Psoas muscle (tissue), 8 donors: ENCODE measurements around the gene CR1. TPM values are rescaled to one million over a fixed set of nuclear protein-coding genes. Genes with fewer than 3 reads are reported as not detected.
"Not testable (repeated sequence)": the region's sequence is repeated elsewhere in the genome, so short reads cannot be mapped to it uniquely, and the experiment has no call there.

Source experiments
- ATAC-seq, 4 donors: fragments of 200-7000 bp; cut with Tn5 transposase; one replicate each; pipeline ENCODE4 v1.9.1; 2020; ENCODE audit warnings: moderate library complexity in 3 of 4, mild to moderate bottlenecking in 2 of 4
- DNase-seq, 2 donors: peaks; one replicate each; pipeline ENCODE4 v3.0.0-alpha.2; 2020
- H3K27ac ChIP-seq: fragments of 200-600 bp; one replicate; pipeline ENCODE4 v1.8.0; 2022
- H3K27me3 ChIP-seq, 3 donors: fragments of 200-600 bp in 1 of 3; one replicate each; pipeline versions ENCODE4 v1.6.1 to v1.8.0; 2013 to 2022; ENCODE audit warnings: low read length in 2 of 3, mild to moderate bottlenecking in 2 of 3, moderate library complexity in 1 of 3; ENCODE audit not compliant: insufficient read depth in 3 of 3
- H3K36me3 ChIP-seq, 2 donors: fragments of 200-600 bp in 1 of 2; one replicate each; pipeline versions ENCODE4 v1.6.1 to v1.8.0; 2013 to 2022; ENCODE audit warnings: low read depth in 1 of 2, mild to moderate bottlenecking in 1 of 2, moderate library complexity in 1 of 2; ENCODE audit not compliant: insufficient read depth in 1 of 2
- H3K4me1 ChIP-seq: fragments of 200-600 bp; one replicate; pipeline ENCODE4 v1.8.0; 2022
- H3K4me3 ChIP-seq: fragments of 200-600 bp; one replicate; pipeline ENCODE4 v1.8.0; 2022; ENCODE audit warnings: mild to moderate bottlenecking
- H3K9me3 ChIP-seq: fragments of 200-600 bp; one replicate; pipeline ENCODE4 v1.8.0; 2022
- WGBS, 3 donors: extraction: QIAGEN DNeasy Blood & Tissue Kit; methylation state at CpG; one replicate each; pipeline versions ENCODE4 v1.1.6 to v1.1.7; 2013; 5-methylcytosine and 5-hydroxymethylcytosine counted together
- intact Hi-C, 2 donors: fragments of 100-400 bp; cut with DNase I; formaldehyde crosslinking; loops; one replicate each; pipeline versions ENCODE4 v1.11.0 to v1.14.2; 2022
- polyA plus RNA-seq, 3 donors: library from polyadenylated mRNA; stranded (reverse); fragments of 200-250 nt; gene quantifications; one replicate each; pipeline ENCODE4 v1.2.3, GENCODE V29; 2013
- total RNA-seq, 4 donors: library from RNA; stranded (reverse); fragmentation: NEBNext Ultra II Directional in 2 of 4; extraction: Animal tissue kit (Norgen Biotek cat#: 25700) in 2 of 4; gene quantifications; one replicate each; pipeline versions ENCODE4 v1.2.1 to v1.2.4, GENCODE V29; 2021 to 2023
- TF ChIP-seq, protein P1 (sequence below): fragments of 200-600 bp; IDR thresholded peaks from one replicate; pipeline ENCODE4 v1.8.0; 2022; ENCODE audit warnings: antibody characterized with exemption
- donor health status: healthy with polysubstance abuse.
- donor health status: DM: no; HTN: no; CAD: no; lungs with moderate emphysema.
- donor health status: Bipolar disorder and iron deficiency.
- donor health status: healthy.
- donor health status: DM: yes; HTN: yes; CAD: no.
- donor health status: DM: no; HTN: no; CAD: no.
- donor health status: DM: no; HTN: no; CAD: no.
- donor health status: DM: yes; HTN: yes; CAD: no.

The CR1 gene
- total and polyA plus RNA-seq, 7 donors, result 0.08 to 3.9 (median 0.87) TPM

DNA sequence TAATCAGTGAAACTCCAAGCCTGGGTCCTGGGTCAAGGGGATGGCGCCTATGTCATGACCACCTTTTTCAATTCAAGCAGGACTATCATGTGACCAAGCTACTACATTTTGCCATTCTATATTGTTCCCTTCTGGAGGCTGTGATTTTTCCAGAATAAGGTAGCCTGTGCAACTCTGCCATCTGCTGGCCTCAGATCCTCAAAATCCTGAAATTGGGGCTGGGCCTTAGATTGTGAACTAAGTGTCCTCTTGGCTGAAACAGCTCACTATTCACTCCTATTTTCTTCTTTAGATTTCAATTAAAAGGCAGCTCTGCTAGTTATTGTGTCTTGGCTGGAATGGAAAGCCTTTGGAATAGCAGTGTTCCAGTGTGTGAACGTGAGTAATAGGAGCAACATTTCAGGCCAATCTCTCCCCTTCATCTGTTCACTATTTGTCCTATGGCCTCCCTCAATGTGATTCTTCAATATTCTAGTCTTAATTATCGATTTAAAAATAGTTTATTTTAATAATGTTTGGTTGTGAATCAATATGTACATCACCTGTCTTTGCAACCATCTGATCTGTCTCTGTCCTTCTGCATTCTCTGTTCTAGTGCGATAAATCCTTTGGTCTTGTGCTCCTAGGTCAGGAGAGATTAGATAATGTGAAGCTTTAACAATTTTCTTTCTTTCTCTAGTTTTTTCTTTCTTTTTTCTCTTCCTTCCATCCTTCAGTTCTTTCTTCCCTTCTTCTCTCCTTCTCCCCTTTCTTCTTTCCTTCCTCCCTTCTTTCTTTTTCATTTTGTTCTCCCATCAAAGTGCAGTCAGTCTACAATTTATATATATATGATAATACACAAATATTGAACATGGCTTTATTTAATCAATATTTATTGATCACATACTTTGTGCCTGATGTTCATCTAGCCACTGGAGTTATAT lies 69.8 kb downstream of the CR1 start:
- WGBS, 3 donors, result 61 to 73% (median 61%) methylated on average over 3 to 4 of the region's 4 CpGs
- no peak overlapping the region for H3K4me3 ChIP-seq
- no peaks in the 10 kb centered on the region for H3K27me3 ChIP-seq
- no peaks in the 10 kb centered on the region for H3K4me1 ChIP-seq
- DNase-seq (no peak), ATAC-seq (no peak)
- intact Hi-C loops, result no loop called here
- no peaks in the 10 kb centered on the region for H3K36me3 ChIP-seq
- no peaks in the 10 kb centered on the region for H3K9me3 ChIP-seq
- no peak overlapping the region for H3K27ac ChIP-seq
- TF ChIP-seq, protein P1, sequence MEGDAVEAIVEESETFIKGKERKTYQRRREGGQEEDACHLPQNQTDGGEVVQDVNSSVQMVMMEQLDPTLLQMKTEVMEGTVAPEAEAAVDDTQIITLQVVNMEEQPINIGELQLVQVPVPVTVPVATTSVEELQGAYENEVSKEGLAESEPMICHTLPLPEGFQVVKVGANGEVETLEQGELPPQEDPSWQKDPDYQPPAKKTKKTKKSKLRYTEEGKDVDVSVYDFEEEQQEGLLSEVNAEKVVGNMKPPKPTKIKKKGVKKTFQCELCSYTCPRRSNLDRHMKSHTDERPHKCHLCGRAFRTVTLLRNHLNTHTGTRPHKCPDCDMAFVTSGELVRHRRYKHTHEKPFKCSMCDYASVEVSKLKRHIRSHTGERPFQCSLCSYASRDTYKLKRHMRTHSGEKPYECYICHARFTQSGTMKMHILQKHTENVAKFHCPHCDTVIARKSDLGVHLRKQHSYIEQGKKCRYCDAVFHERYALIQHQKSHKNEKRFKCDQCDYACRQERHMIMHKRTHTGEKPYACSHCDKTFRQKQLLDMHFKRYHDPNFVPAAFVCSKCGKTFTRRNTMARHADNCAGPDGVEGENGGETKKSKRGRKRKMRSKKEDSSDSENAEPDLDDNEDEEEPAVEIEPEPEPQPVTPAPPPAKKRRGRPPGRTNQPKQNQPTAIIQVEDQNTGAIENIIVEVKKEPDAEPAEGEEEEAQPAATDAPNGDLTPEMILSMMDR, result peak; percentile 10

DNA sequence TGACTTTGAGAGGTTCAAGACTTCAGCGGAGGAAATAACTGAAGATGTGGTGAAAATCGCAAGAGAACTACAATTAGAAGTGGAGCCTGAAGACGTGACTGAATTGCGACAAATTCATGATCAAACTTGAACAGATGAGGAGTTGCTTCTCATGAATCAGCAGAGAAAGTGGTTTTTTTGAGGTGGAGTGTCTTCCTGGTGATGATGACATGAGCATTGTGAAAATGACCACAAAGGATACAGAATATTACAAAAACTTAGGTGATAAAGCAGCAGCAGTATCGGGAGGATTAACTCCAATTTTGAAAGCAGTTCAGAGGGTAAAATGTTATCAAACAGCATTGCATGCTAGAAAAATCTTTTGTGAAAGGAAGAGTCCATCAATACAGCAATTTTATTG lies 76.0 kb downstream of the CR1 start:
- H3K27me3 ChIP-seq, H3K36me3 ChIP-seq, H3K4me1 ChIP-seq, ATAC-seq, H3K27ac ChIP-seq, H3K4me3 ChIP-seq, intact Hi-C loops, H3K9me3 ChIP-seq, DNase-seq: not testable (repeated sequence)
- no CpG with 5 or more reads among the region's 5 CpGs for WGBS, 3 donors

DNA sequence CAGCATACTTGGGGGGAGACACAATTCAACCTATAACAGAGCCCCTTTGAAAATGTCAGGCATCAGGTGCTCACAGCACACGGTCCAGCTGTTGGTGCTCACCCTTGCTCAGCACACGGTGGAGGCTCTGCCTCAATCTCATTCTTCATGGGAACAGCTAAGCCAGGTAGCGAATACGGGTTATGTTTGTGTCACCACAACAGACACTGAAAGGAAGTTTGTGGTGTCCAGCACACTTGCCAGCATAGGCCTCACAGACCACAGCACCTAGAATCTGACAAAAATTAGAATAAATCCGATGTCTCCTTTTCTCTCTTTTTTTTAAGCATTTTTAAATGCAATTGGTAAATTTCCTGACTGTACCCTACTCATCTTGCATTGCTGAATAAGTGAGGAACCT lies 77.1 kb downstream of the CR1 start:
- intact Hi-C loops, H3K9me3 ChIP-seq, DNase-seq, ATAC-seq, H3K4me1 ChIP-seq, H3K27ac ChIP-seq, H3K27me3 ChIP-seq, H3K36me3 ChIP-seq, H3K4me3 ChIP-seq: not testable (repeated sequence)
- 75 to 86% (median 79%) methylated on average over 4 to 5 of the region's 5 CpGs for WGBS, 3 donors

DNA sequence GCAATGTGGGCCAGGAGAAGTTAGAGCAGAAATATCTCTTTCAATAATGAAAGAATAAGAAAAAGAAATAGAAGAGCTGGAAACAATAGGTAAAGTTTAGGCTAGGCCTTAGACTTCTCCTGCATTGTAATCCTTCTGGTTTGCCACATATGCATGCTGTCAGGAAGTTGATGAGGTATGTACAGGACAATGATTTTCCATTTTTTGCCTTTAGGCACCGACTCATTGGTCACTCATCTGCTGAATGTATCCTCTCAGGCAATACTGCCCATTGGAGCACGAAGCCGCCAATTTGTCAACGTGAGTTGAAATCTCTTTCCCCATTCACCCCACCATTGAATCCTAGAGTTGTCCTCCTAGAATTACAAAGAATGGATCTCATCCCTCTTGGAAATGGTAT lies 79.4 kb downstream of the CR1 start:
- intact Hi-C loops, ATAC-seq, DNase-seq, H3K27ac ChIP-seq, H3K36me3 ChIP-seq, H3K9me3 ChIP-seq, H3K4me3 ChIP-seq, H3K27me3 ChIP-seq, H3K4me1 ChIP-seq: not testable (repeated sequence)
- WGBS, 3 donors, result 87 to 92% (median 92%) methylated on average over 4 of the region's 4 CpGs

DNA sequence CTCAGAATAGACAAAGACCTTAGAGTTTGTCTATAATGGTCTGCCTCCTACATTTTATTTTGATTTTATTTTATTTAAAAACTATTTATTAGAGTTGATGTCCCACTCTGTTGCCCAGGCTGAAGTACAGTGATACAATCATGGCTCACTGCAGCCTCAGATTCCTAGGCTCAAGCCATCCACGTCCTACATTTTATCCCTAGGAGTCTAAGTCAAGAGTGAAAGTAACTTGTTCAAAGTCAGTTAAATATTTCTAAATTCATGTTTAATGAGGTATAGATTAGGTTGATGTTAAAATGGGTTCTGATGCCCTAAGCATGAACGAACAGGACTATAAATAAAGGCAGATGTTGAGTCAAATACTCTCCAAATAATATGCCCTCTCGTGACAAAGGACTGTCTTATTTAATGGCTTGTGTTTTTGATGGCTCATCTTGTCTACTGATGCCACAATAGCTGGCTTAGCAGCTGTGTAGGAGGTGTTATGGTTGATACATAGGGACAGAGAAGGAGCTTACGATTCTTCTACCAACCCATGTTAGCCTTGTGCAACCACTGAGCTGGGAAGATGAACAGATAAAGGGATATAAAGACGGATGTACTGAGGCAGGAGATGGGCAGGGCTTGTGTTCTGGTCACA lies 83.0 kb downstream of the CR1 start:
- no peak for DNase-seq
- ATAC-seq, result no peak
- H3K36me3 ChIP-seq, result no peaks in the 10 kb centered on the region

DNA sequence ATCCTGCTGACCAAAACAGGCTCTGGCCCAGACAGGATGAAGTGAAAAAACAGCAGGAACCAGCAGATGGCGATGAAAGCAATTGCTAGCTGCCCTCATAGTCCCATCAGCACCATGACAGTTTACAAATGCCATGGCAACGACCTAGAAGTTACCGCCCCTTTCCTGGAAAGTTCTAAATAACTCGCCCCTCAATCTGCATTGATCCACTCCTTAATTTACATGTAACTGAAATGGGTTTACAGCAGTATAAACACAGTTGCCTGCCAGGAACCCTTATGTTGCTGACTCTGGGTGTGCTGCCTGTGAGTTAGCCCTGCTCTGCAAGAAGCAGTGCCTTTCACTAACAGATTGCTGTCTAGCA lies 83.5 kb downstream of the CR1 start:
- Histone ChIP-seq H3K36me3 (no peaks in the 10 kb centered on the region), H3K9me3 (no peaks in the 10 kb centered on the region), H3K27me3 (peaks cover 0 to 11% (median 0%) of the 10 kb centered on the region in 3 donors), H3K4me1 (no peaks in the 10 kb centered on the region), H3K27ac (no peak overlapping the region), H3K4me3 (no peak overlapping the region)
- DNase-seq (no peak), ATAC-seq (peak; percentile 47 to 73 (median 52))
- TF ChIP-seq, protein P1, result peak; percentile 43
- WGBS, 3 donors, result 7 to 10% (median 10%) methylated on average over 4 of the region's 4 CpGs
- intact Hi-C loops, result no loop called here

More for the DNA sequence above, 83.0 kb downstream of the CR1 start:
- no peaks in the 10 kb centered on the region for H3K9me3 ChIP-seq
- 56 to 65% (median 56%) methylated on average over 5 of the region's 5 CpGs for WGBS, 3 donors
- TF ChIP-seq, protein P1, result no peak
- H3K4me3 ChIP-seq, result no peak overlapping the region
- intact Hi-C loops, result no loop called here
- H3K4me1 ChIP-seq, result no peaks in the 10 kb centered on the region
- H3K27ac ChIP-seq, result no peak overlapping the region
- H3K27me3 ChIP-seq, result peaks cover 0 to 11% (median 0%) of the 10 kb centered on the region in 3 donors
